ENCODE results near the gene USP53. TPM values are rescaled to one million over a fixed set of nuclear protein-coding genes. Genes with fewer than 3 reads are reported as not detected.

USP53 gene
- total RNA-seq, 4 donors from 2014 or later, result 42.5 to 113 (median 68.3) TPM

- Histone ChIP-seq H3K9me3 (no peaks in the 10 kb centered on the region), H3K4me3 (replicated peaks in 1 of 3) (no peak overlapping the region), H3K27ac (no peak overlapping the region), H3K4me1 (no peaks in the 10 kb centered on the region), H3K27me3 (no peaks in the 10 kb centered on the region), H3K36me3 (peaks cover 10 to 17% of the 10 kb centered on the region in 2 donors)
- 95 to 97% methylated on average over 6 of the region's 6 CpGs for WGBS, 2 donors
- DNase-seq, result no peak
- intact Hi-C loops (cut with DNase I), result no loop called here
- TF ChIP-seq POLR2A (IDR thresholded peaks at IDR 0.05), result no peak
- no peak for TF ChIP-seq CTCF (IDR thresholded peaks at IDR 0.05)
Observed at GRCh38 chr4:119260528-119260927, 48.0 kb downstream of the USP53 start.

GRCh38 chr4:119261986-119262385 is 49.5 kb downstream of the USP53 start:
- TF ChIP-seq CTCF (IDR thresholded peaks at IDR 0.05), result no peak
- no peak for TF ChIP-seq POLR2A (IDR thresholded peaks at IDR 0.05)
- Histone ChIP-seq H3K9me3 (no peaks in the 10 kb centered on the region), H3K27ac (no peak overlapping the region), H3K4me1 (no peaks in the 10 kb centered on the region), H3K27me3 (no peaks in the 10 kb centered on the region), H3K4me3 (replicated peaks in 1 of 3) (no peak overlapping the region), H3K36me3 (peaks cover under 1 to 14% of the 10 kb centered on the region in 2 donors)
- 95 to 96% methylated on average over 1 of the region's 1 CpG for WGBS, 2 donors
- DNase-seq, result no peak
- intact Hi-C loops (cut with DNase I), result no loop called here

- Histone ChIP-seq H3K36me3 (peaks cover 0 to 14% of the 10 kb centered on the region in 2 donors), H3K4me3 (replicated peaks in 1 of 3) (no peak overlapping the region), H3K4me1 (no peaks in the 10 kb centered on the region), H3K9me3 (no peaks in the 10 kb centered on the region), H3K27me3 (no peaks in the 10 kb centered on the region), H3K27ac (no peak overlapping the region)
- intact Hi-C loops (cut with DNase I), result no loop called here
- no peak for DNase-seq
- 96 to 97% methylated on average over 1 of the region's 1 CpG for WGBS, 2 donors
- no peak for TF ChIP-seq POLR2A (IDR thresholded peaks at IDR 0.05)
- TF ChIP-seq CTCF (IDR thresholded peaks at IDR 0.05), result no peak
Observed at GRCh38 chr4:119264743-119265142, 52.2 kb downstream of the USP53 start.

- no peak for DNase-seq
- WGBS, 2 donors, result 74 to 84% methylated on average over 4 of the region's 4 CpGs
- Histone ChIP-seq H3K4me1 (no peaks in the 10 kb centered on the region), H3K4me3 (replicated peaks in 1 of 3) (no peak overlapping the region), H3K9me3 (no peaks in the 10 kb centered on the region), H3K27ac (no peak overlapping the region), H3K36me3 (peaks cover 6 to 12% of the 10 kb centered on the region in 2 donors), H3K27me3 (no peaks in the 10 kb centered on the region)
- no peak for TF ChIP-seq CTCF (IDR thresholded peaks at IDR 0.05)
- TF ChIP-seq POLR2A (IDR thresholded peaks at IDR 0.05), result no peak
- intact Hi-C loops (cut with DNase I), result no loop called here
Observed at GRCh38 chr4:119266153-119266552, 53.6 kb downstream of the USP53 start.

GRCh38 chr4:119268466-119268865 is 56.0 kb downstream of the USP53 start:
- Histone ChIP-seq H3K9me3 (no peaks in the 10 kb centered on the region), H3K27me3 (no peaks in the 10 kb centered on the region), H3K4me3 (replicated peaks in 1 of 3) (no peak overlapping the region), H3K36me3 (peaks cover 6 to 8% of the 10 kb centered on the region in 2 donors), H3K4me1 (no peaks in the 10 kb centered on the region), H3K27ac (no peak overlapping the region)
- intact Hi-C loops (cut with DNase I), result no loop called here
- TF ChIP-seq POLR2A (IDR thresholded peaks at IDR 0.05) (no peak), CTCF (IDR thresholded peaks at IDR 0.05) (no peak)
- 92 to 93% methylated on average over 3 of the region's 3 CpGs for WGBS, 2 donors
- no peak for DNase-seq

Data from thyroid gland (tissue), 4 donors.